IMR-90 (cell line): ENCODE results near the gene ACSL3. TPM values are rescaled to one million over a fixed set of nuclear protein-coding genes. Genes with fewer than 3 reads are reported as not detected.

Source experiments
- ATAC-seq: fragments of 200-7000 bp; cut with Tn5 transposase; 2 replicates; pipeline ENCODE4 v1.9.1; 2020; ENCODE audit warnings: low read depth, mild to moderate bottlenecking, moderate library complexity
- BruUV-seq: library from RNA; stranded (reverse); fragments of 400-500 nt; replicated peaks from 2 replicates; lab custom pipeline; 2021; lab: Mats Ljungman, UMichigan
- CTCF ChIA-PET: fragments of 300-600 bp; formaldehyde crosslinking; extraction: SDS; loops from one replicate; lab custom pipeline; 2021; ENCODE audit warnings: antibody characterized with exemption; lab: Yijun Ruan, JAX
- POLR2A ChIA-PET: fragments of 300-600 bp; sonication (Branson Sonifier 250); formaldehyde crosslinking; loops from one replicate; lab custom pipeline; 2022; ENCODE audit warnings: antibody characterized with exemption; ENCODE audit not compliant: unreplicated experiment; lab: Charles Lee
- DNase-seq: peaks from one replicate; pipeline ENCODE4 v3.0.0; 2013
- H2AFZ ChIP-seq: replicated peaks from 2 replicates; pipeline ENCODE3; 2013; ENCODE audit warnings: low read length, mild to moderate bottlenecking; ENCODE audit not compliant: poor library complexity
- H2AK5ac ChIP-seq: 2 replicates; pipeline ENCODE4 v1.6.1; 2013; ENCODE audit warnings: low read depth, low read length, inconsistent platforms
- H2AK9ac ChIP-seq: replicated peaks from 2 replicates; pipeline ENCODE3; 2013; ENCODE audit warnings: mild to moderate bottlenecking, low read depth, low read length, moderate library complexity; ENCODE audit not compliant: poor library complexity
- H2BK120ac ChIP-seq: 2 replicates; pipeline ENCODE4 v1.6.1; 2013; ENCODE audit warnings: low read depth, low read length, inconsistent platforms
- H2BK15ac ChIP-seq: 3 replicates; pipeline ENCODE4 v1.6.1; 2013; ENCODE audit warnings: low read depth, low read length, inconsistent platforms
- H2BK20ac ChIP-seq: 2 replicates; pipeline ENCODE4 v1.6.1; 2013; ENCODE audit warnings: low read depth, mild to moderate bottlenecking, inconsistent platforms, low read length, moderate library complexity
- H2BK5ac ChIP-seq: 2 replicates; pipeline ENCODE4 v1.6.1; 2013; ENCODE audit warnings: mild to moderate bottlenecking, low read depth, low read length, inconsistent platforms; ENCODE audit not compliant: poor library complexity, severe bottlenecking
- H3K14ac ChIP-seq: replicated peaks from 2 replicates; pipeline ENCODE4 v1.6.1; 2013; ENCODE audit warnings: low read depth, low read length, inconsistent platforms
- H3K18ac ChIP-seq: 2 replicates; pipeline ENCODE4 v1.6.1; 2013; ENCODE audit warnings: low read depth, low read length, control low read depth
- H3K23ac ChIP-seq: 2 replicates; pipeline ENCODE4 v1.6.1; 2013; ENCODE audit warnings: low read depth, low read length, inconsistent platforms
- H3K27ac ChIP-seq: 2 replicates; pipeline ENCODE4 v1.5.1; 2013; ENCODE audit warnings: mild to moderate bottlenecking, control low read depth, low read length; ENCODE audit not compliant: insufficient read depth
- H3K27me3 ChIP-seq: 2 replicates; pipeline ENCODE4 v1.6.1; 2013; ENCODE audit warnings: low read length; ENCODE audit not compliant: control insufficient read depth, insufficient read depth
- H3K36me3 ChIP-seq: 2 replicates; pipeline ENCODE4 v1.6.1; 2013; ENCODE audit warnings: low read length, mixed read lengths; ENCODE audit not compliant: control insufficient read depth, insufficient read depth
- H3K4ac ChIP-seq: 2 replicates; pipeline ENCODE4 v1.6.1; 2013; ENCODE audit warnings: low read depth, low read length, inconsistent platforms
- H3K4me1 ChIP-seq: 2 replicates; pipeline ENCODE4 v1.6.1; 2013; ENCODE audit warnings: low read length, mixed read lengths; ENCODE audit not compliant: control insufficient read depth, insufficient read depth
- H3K4me2 ChIP-seq: 2 replicates; pipeline ENCODE4 v1.6.1; 2013; ENCODE audit warnings: low read depth, mild to moderate bottlenecking, control low read depth, low read length, moderate library complexity
- H3K4me3 ChIP-seq: 2 replicates; pipeline ENCODE4 v1.5.1; 2013; ENCODE audit warnings: low read depth, mild to moderate bottlenecking, control low read depth, low read length, moderate library complexity; ENCODE audit not compliant: insufficient read depth
- H3K56ac ChIP-seq: 2 replicates; pipeline ENCODE4 v1.6.1; 2013; ENCODE audit warnings: low read length, inconsistent platforms; ENCODE audit not compliant: insufficient read depth; ENCODE audit errors: extremely low read depth
- H3K79me1 ChIP-seq, 2 experiments: 2 replicates each; pipeline ENCODE4 v1.6.1; 2013; ENCODE audit warnings: low read length in 2 of 2, inconsistent platforms in 1 of 2, low read depth in 1 of 2
- H3K9ac ChIP-seq: 2 replicates; pipeline ENCODE4 v1.6.1; 2013; ENCODE audit warnings: low read depth, low read length, control low read depth
- H3K9me1 ChIP-seq: 2 replicates; pipeline ENCODE4 v1.6.1; 2013; ENCODE audit warnings: low read length, inconsistent platforms; ENCODE audit not compliant: insufficient read depth
- H3K9me3 ChIP-seq: 2 replicates; pipeline ENCODE4 v1.6.1; 2013; ENCODE audit warnings: low read length; ENCODE audit not compliant: control insufficient read depth, insufficient read depth
- H4K20me1 ChIP-seq: 2 replicates; pipeline ENCODE4 v1.6.1; 2013; ENCODE audit warnings: low read length, inconsistent platforms; ENCODE audit not compliant: insufficient read depth
- H4K5ac ChIP-seq: 2 replicates; pipeline ENCODE4 v1.6.1; 2013; ENCODE audit warnings: mild to moderate bottlenecking, low read depth, low read length, control low read depth
- H4K8ac ChIP-seq, 2 experiments: 2 replicates each; pipeline ENCODE4 v1.6.1; 2013; ENCODE audit warnings: low read depth in 2 of 2, low read length in 2 of 2, control low read depth in 1 of 2, inconsistent platforms in 1 of 2
- H4K91ac ChIP-seq: 2 replicates; pipeline ENCODE4 v1.6.1; 2013; ENCODE audit warnings: low read depth, low read length, inconsistent platforms; ENCODE audit not compliant: insufficient read depth
- CHD1 ChIP-seq: IDR thresholded peaks from 2 replicates; pipeline ENCODE4 v1.6.1; 2012; ENCODE audit warnings: low read depth, low read length, improper control_type of control experiment
- MAZ ChIP-seq: IDR thresholded peaks from 2 replicates; pipeline ENCODE4 v1.6.1; 2012; ENCODE audit warnings: low read depth, mild to moderate bottlenecking, low read length, improper control_type of control experiment, moderate library complexity, borderline replicate concordance
- MXI1 ChIP-seq: IDR thresholded peaks from 2 replicates; pipeline ENCODE4 v1.6.1; 2012; ENCODE audit warnings: low read depth, mild to moderate bottlenecking, low read length, moderate library complexity, borderline replicate concordance
- WGBS, 2 experiments: methylation state at CpG; one replicate each; pipeline versions ENCODE4 v1.1.5 to v1.1.7; 2013; ENCODE audit warnings: missing lambda C conversion rate in 2 of 2; ENCODE audit not compliant: insufficient read length in 1 of 2; ENCODE audit errors: extremely low coverage in 2 of 2; 5-methylcytosine and 5-hydroxymethylcytosine counted together
- dilution Hi-C: fragments of 300-500 bp; cut with HindIII; formaldehyde crosslinking; loops from one replicate; pipeline ENCODE4 v1.14.3; 2018; ENCODE audit warnings: low sequenced_read_pairs; ENCODE audit not compliant: unreplicated experiment
- in situ Hi-C: fragments of 300-500 bp; cut with MboI; formaldehyde crosslinking; loops from 3 replicates; pipeline ENCODE4 v1.14.3; 2019; ENCODE audit warnings: low sequenced_read_pairs, inconsistent platforms, mixed read lengths
- intact Hi-C: fragments of 100-400 bp; cut with micrococcal nuclease; formaldehyde crosslinking; loops from 2 replicates; pipeline ENCODE4 v1.10.0; 2022
- polyA plus RNA-seq, 3 experiments: library from polyadenylated mRNA; depleted of rRNA; stranded (reverse); fragments of >200 nt; gene quantifications; 2 replicates each; pipeline ENCODE4 v1.2.3, GENCODE V29; 2012; ENCODE audit warnings: low replicate concordance in 1 of 3
- total RNA-seq: library from RNA; depleted of rRNA; stranded (reverse); fragments of >200 nt; gene quantifications from 2 replicates; pipeline ENCODE4 v1.2.3, GENCODE V29; 2012

Gene ACSL3
- total and polyA plus RNA-seq, 2 of the 4 experiments (the other 2 are of a cell fraction) = 31.0 to 84.2 TPM

DNA sequence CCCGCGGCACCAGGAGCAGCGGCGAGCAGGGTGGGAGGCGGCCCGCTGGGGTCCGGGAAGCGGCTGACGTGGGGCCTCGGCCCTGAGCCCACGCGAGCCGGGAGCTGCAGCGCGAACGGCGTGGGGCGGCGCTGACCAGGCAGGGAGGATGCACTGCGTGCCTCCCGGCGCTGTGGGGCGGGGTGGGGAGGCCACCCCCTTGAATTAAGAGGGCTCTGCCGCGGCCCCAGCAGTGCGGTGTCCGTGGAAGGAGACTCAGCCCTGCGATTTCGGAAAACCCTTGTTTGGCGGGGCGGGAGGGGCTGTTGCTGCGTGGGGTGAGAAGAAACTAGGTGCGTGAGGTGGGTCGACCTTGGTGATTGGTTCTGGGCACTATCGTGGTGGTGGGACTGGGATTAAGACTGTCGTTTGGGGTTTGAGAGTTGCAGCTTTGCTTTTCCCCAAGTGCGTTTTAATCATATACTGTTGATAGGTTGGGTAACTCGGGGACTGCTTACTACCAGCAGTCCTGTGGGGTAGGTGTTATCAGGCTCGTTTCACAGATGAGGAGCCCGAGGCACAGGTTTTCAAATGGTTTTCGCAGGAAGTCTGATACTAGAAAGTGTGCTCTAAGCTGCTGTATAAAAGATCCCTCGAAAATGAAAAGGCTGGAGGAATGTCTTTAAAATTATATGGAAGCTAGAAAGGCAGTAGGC lies 722 bp downstream of the ACSL3 start:
- Histone ChIP-seq H2BK5ac (peak overlapping the region; percentile 92), H3K4me2 (peak overlapping the region; percentile 75), H3K27ac (peak overlapping the region; percentile 94), H2BK120ac (peak overlapping the region; percentile 39), H4K5ac (0 out of 2 replicates have a peak overlapping the region, but pooled peaks have one; percentile 1), H3K9me1 (peaks cover 8% of the 10 kb centered on the region), H3K79me1 (peaks cover 0 to 43% of the 10 kb centered on the region in 2 experiments; a peak in 2 of 4 replicates), H2BK15ac (peak overlapping the region; percentile 83; the same call in 2 of the 3 replicates), H3K14ac (peak overlapping the region; percentile 95), H3K4me1 (peaks cover 10% of the 10 kb centered on the region), H2AFZ (peak overlapping the region; percentile 95), H3K9me3 (no peaks in the 10 kb centered on the region), H3K56ac (peak overlapping the region; percentile 60), H3K4me3 (peak overlapping the region; percentile 98), H4K8ac (peak overlapping the region; percentile 23 to 28; a peak in 2 of 4 replicates), H2AK5ac (peak overlapping the region; percentile 85), H4K20me1 (peaks cover 48% of the 10 kb centered on the region), H3K23ac (peak overlapping the region; percentile 89), H3K18ac (peak overlapping the region; percentile 76), H3K4ac (peak overlapping the region; percentile 75), H4K91ac (peak overlapping the region; percentile 64; the same call in 1 of the 2 replicates), H3K27me3 (no peaks in the 10 kb centered on the region), H3K9ac (peak overlapping the region; percentile 97), H2BK20ac (0 out of 2 replicates have a peak overlapping the region, but pooled peaks have one; percentile 8), H2AK9ac (peak overlapping the region; percentile 95), H3K36me3 (no peaks in the 10 kb centered on the region)
- ATAC-seq (peak; percentile 40), DNase-seq (no peak)
- WGBS, 2 experiments = 0% methylated on average over 24 of the region's 42 CpGs; no CpG with 5 or more reads in 1 of the 2 experiments
- ChIA-PET POLR2A (interaction anchor here (0.6 to 0.8 kb wide), 2 partner anchors 18 to 52 kb away, joined by 3 to 5 read pairs; no protein-coding TSS in a partner anchor), CTCF (interaction anchor here (0.6 to 2.4 kb wide), 15 partner anchors 10 to 171 kb away, joined by 3 to 15 read pairs (median 4); no protein-coding TSS in a partner anchor)
- in situ Hi-C loops (loop anchor here (5.0 kb wide), 1 partner anchor 154 kb away; no protein-coding TSS in a partner anchor), dilution Hi-C loops (no loop called here), intact Hi-C loops (loop anchor here (1.0 to 5.0 kb wide), 4 partner anchors 39 to 169 kb away; no protein-coding TSS in a partner anchor)
- TF ChIP-seq MXI1 = peak; percentile 58; the same call in 1 of the 2 replicates
- TF ChIP-seq CHD1 = no peak
- 0 out of 2 replicates have a peak, but pooled peaks have one; percentile 34 for TF ChIP-seq MAZ
- BruUV-seq = no TSS peak
